Measurements from ENCODE around the gene ANO6.

DNA sequence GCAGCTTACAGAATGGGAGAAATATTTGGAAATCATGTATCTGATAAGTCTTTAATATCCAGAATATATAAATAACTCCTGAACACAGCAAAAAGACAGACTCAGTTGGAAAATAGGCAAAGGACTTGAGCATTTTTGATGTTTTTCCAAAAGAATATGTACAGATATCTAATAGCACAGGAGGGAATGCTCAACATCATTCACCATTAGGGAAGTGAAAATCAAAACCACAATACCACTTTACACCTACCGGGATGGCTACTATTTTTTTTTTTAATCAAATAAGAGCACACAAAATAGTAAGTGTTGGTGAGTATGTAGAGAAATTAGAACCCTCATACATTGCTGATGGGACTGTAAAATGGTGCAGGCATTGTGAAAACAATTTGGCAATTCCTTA, 75.6 kb downstream of the ANO6 start:
- no peak for TF ChIP-seq CTCF (IDR thresholded peaks at IDR 0.05)
- TF ChIP-seq EP300 (IDR thresholded peaks at IDR 0.05; ENCODE audit: low read depth), result no peak
- TF ChIP-seq POLR2AphosphoS5 (IDR thresholded peaks at IDR 0.05), result no peak
